Measurements from ENCODE around the gene ARID3A. TPM values are rescaled to one million over a fixed set of nuclear protein-coding genes. Genes with fewer than 3 reads are reported as not detected.

Gene ARID3A
- total and polyA plus RNA-seq, 7 experiments from 2014 or later: 0.57 to 33.1 (median 8.6) TPM

- H3K36me3 ChIP-seq (ENCODE audit: control insufficient read depth in 2 of 3, insufficient read depth in 3 of 3, low read length in 3 of 3): peaks cover 0 to 72% (median 0%) of the 10 kb centered on the region in 3 experiments
- no peak overlapping the region for H3K4me3 ChIP-seq (ENCODE audit: low read length)
- H3K4me1 Mint-ChIP-seq: peaks cover 6 to 19% (median 14%) of the 10 kb centered on the region in 7 donors
- no peaks in the 10 kb centered on the region for H3K9me3 ChIP-seq (ENCODE audit: control insufficient read depth in 2 of 3, low read length in 3 of 3)
- peaks cover 0 to 8% (median 0%) of the 10 kb centered on the region in 5 donors for H3K36me3 Mint-ChIP-seq
- no peak overlapping the region for H3K4me3 Mint-ChIP-seq
- ChIA-PET CTCF (interaction anchor here (1.0 to 1.2 kb wide), 2 partner anchors 124 to 125 kb away, joined by 3 read pairs; no protein-coding TSS in a partner anchor), POLR2A (interaction anchor here (0.8 kb wide), 1 partner anchor 9 kb away, joined by 3 read pairs; no protein-coding TSS in a partner anchor)
- no peak for DNase-seq
- no peak for ATAC-seq
- intact Hi-C loops (cut with micrococcal nuclease): loop anchor here in 1 of 2 donors (10.0 kb wide), 1 partner anchor 213 kb away; no protein-coding TSS in a partner anchor
- H3K27ac Mint-ChIP-seq: no peak overlapping the region
- H3K27me3 ChIP-seq (ENCODE audit: control insufficient read depth in 2 of 2, insufficient read depth in 2 of 2, low read length in 2 of 2): no peaks in the 10 kb centered on the region
- no peaks in the 10 kb centered on the region for H3K9me3 Mint-ChIP-seq
- peaks cover 4 to 11% of the 10 kb centered on the region in 2 donors for H3K4me1 ChIP-seq (ENCODE audit: control insufficient read depth in 2 of 2, insufficient read depth in 2 of 2, low read length in 2 of 2)
- H3K27ac ChIP-seq (ENCODE audit: low read depth, low read length): no peak overlapping the region
- no peaks in the 10 kb centered on the region for H3K27me3 Mint-ChIP-seq
Measured at GRCh38 chr19:988081-988480, 62.2 kb downstream of the ARID3A start.

DNA sequence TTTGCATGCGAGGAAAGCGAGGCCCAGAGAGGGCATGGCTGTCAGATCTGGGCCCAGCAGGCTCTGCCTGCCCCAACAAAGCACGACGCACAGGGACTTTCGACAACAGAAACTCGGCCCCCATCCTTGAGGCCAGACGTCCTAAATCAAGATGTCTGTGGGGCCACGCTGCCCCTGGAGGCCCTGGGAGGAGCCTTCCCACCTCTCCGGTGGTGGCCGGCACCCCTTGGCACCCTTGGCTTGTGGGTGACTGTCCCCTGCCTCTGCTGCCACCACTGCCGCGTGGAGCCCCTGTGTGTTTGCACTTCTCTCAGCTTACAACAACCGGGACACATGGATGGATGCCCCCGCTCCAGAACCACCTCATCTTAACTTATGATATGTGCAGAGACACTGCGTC, 62.7 kb downstream of the ARID3A start:
- H3K4me3 ChIP-seq (ENCODE audit: low read length): no peak overlapping the region
- H3K4me3 Mint-ChIP-seq: no peak overlapping the region
- H3K36me3 Mint-ChIP-seq: peaks cover 0 to 8% (median 0%) of the 10 kb centered on the region in 5 donors
- no peak overlapping the region for H3K27ac Mint-ChIP-seq
- ATAC-seq (no peak), DNase-seq (no peak)
- no peaks in the 10 kb centered on the region for H3K27me3 Mint-ChIP-seq
- POLR2A ChIA-PET: interaction anchor here (0.8 kb wide), 1 partner anchor 8 kb away, joined by 3 read pairs; no protein-coding TSS in a partner anchor
- intact Hi-C loops (cut with micrococcal nuclease): loop anchor here in 1 of 2 donors (10.0 kb wide), 1 partner anchor 214 kb away; no protein-coding TSS in a partner anchor
- H3K4me1 Mint-ChIP-seq: peaks cover 6 to 18% (median 14%) of the 10 kb centered on the region in 7 donors
- no peaks in the 10 kb centered on the region for H3K9me3 Mint-ChIP-seq
- H3K27ac ChIP-seq (ENCODE audit: low read depth, low read length): no peak overlapping the region
- H3K27me3 ChIP-seq (ENCODE audit: control insufficient read depth in 2 of 2, insufficient read depth in 2 of 2, low read length in 2 of 2): no peaks in the 10 kb centered on the region
- H3K4me1 ChIP-seq (ENCODE audit: control insufficient read depth in 2 of 2, insufficient read depth in 2 of 2, low read length in 2 of 2): peaks cover 4 to 8% of the 10 kb centered on the region in 2 donors
- no peaks in the 10 kb centered on the region for H3K9me3 ChIP-seq (ENCODE audit: control insufficient read depth in 2 of 3, low read length in 3 of 3)
- CTCF ChIA-PET: interaction anchor here (1.2 kb wide), 1 partner anchor 125 kb away, joined by 3 read pairs; no protein-coding TSS in a partner anchor
- peaks cover 0 to 77% (median 0%) of the 10 kb centered on the region in 3 experiments for H3K36me3 ChIP-seq (ENCODE audit: control insufficient read depth in 2 of 3, insufficient read depth in 3 of 3, low read length in 3 of 3)

GRCh38 chr19:989381-990081, 63.7 kb downstream of the ARID3A start:
- Histone ChIP-seq H3K9me3 (ENCODE audit: control insufficient read depth in 2 of 3, low read length in 3 of 3) (no peaks in the 10 kb centered on the region), H3K36me3 (ENCODE audit: control insufficient read depth in 2 of 3, insufficient read depth in 3 of 3, low read length in 3 of 3) (peaks cover 0 to 82% (median 0%) of the 10 kb centered on the region in 3 experiments), H3K4me3 (ENCODE audit: low read length) (no peak overlapping the region), H3K27me3 (ENCODE audit: control insufficient read depth in 2 of 2, insufficient read depth in 2 of 2, low read length in 2 of 2) (no peaks in the 10 kb centered on the region), H3K4me1 (ENCODE audit: control insufficient read depth in 2 of 2, insufficient read depth in 2 of 2, low read length in 2 of 2) (peaks cover 0 to 3% of the 10 kb centered on the region in 2 donors), H3K27ac (ENCODE audit: low read depth, low read length) (no peak overlapping the region)
- DNase-seq: no peak
- Mint-ChIP-seq H3K9me3 (no peaks in the 10 kb centered on the region), H3K36me3 (peaks cover 0 to 8% (median 0%) of the 10 kb centered on the region in 5 donors), H3K4me3 (no peak overlapping the region), H3K27me3 (no peaks in the 10 kb centered on the region), H3K4me1 (peaks cover 6 to 13% (median 11%) of the 10 kb centered on the region in 7 donors), H3K27ac (peak overlapping the region in 1 of 9 donors; percentile 56)
- intact Hi-C loops (cut with micrococcal nuclease): loop anchor here in 1 of 2 donors (10.0 kb wide), 1 partner anchor 215 kb away; no protein-coding TSS in a partner anchor
- ChIA-PET POLR2A (no interaction called here), CTCF (interaction anchor here (1.2 kb wide), 1 partner anchor 126 kb away, joined by 3 read pairs; no protein-coding TSS in a partner anchor)
- ATAC-seq: no peak

DNA sequence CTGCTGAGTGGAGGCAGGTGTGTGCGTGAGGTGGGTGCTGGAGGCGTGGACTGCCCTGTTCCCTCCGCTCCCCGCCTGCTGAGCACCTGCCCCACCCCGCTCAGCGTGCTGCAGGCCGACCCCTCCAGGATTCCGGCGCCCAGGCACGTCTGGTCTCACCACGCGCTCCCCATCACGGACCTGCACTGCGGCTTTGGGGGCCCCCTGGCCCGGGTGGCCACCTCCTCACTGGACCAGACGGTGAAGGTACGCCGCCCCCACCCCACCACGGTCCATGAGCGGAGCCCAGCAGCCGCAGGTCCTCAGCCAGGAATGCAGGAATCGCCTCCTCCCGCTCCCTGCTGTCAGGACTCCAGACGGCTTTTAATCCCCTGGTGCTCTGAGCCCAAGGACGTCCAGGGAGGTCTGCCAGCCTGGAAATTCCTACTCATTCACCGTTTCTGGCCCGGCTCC, 64.3 kb downstream of the ARID3A start:
- Histone ChIP-seq H3K4me1 (ENCODE audit: control insufficient read depth in 2 of 2, insufficient read depth in 2 of 2, low read length in 2 of 2) (no peaks in the 10 kb centered on the region), H3K27ac (ENCODE audit: low read depth, low read length) (no peak overlapping the region), H3K36me3 (ENCODE audit: control insufficient read depth in 2 of 3, insufficient read depth in 3 of 3, low read length in 3 of 3) (peaks cover 0 to 84% (median 0%) of the 10 kb centered on the region in 3 experiments), H3K4me3 (ENCODE audit: low read length) (no peak overlapping the region), H3K27me3 (ENCODE audit: control insufficient read depth in 2 of 2, insufficient read depth in 2 of 2, low read length in 2 of 2) (no peaks in the 10 kb centered on the region), H3K9me3 (ENCODE audit: control insufficient read depth in 2 of 3, low read length in 3 of 3) (no peaks in the 10 kb centered on the region)
- CTCF ChIA-PET: no interaction called here
- DNase-seq: no peak
- Mint-ChIP-seq H3K4me1 (peaks cover 1 to 8% (median 5%) of the 10 kb centered on the region in 7 donors), H3K9me3 (no peaks in the 10 kb centered on the region), H3K36me3 (peaks cover 0 to 8% (median 0%) of the 10 kb centered on the region in 5 donors), H3K27ac (no peak overlapping the region), H3K4me3 (no peak overlapping the region), H3K27me3 (no peaks in the 10 kb centered on the region)
- no peak for ATAC-seq
- intact Hi-C loops (cut with micrococcal nuclease): no loop called here
- POLR2A ChIA-PET: no interaction called here

- ChIA-PET CTCF (no interaction called here), POLR2A (interaction anchor here (0.8 kb wide), 1 partner anchor 181 kb away, joined by 3 read pairs; no protein-coding TSS in a partner anchor)
- Histone ChIP-seq H3K27me3 (ENCODE audit: control insufficient read depth in 2 of 2, insufficient read depth in 2 of 2, low read length in 2 of 2) (no peaks in the 10 kb centered on the region), H3K27ac (ENCODE audit: low read depth, low read length) (peak overlapping the region; percentile 12), H3K36me3 (ENCODE audit: control insufficient read depth in 2 of 3, insufficient read depth in 3 of 3, low read length in 3 of 3) (peaks cover 0 to 83% (median 0%) of the 10 kb centered on the region in 3 experiments), H3K4me3 (ENCODE audit: low read length) (no peak overlapping the region), H3K4me1 (ENCODE audit: control insufficient read depth in 2 of 2, insufficient read depth in 2 of 2, low read length in 2 of 2) (peaks cover 0 to 4% of the 10 kb centered on the region in 2 donors), H3K9me3 (ENCODE audit: control insufficient read depth in 2 of 3, low read length in 3 of 3) (no peaks in the 10 kb centered on the region)
- ATAC-seq (no peak), DNase-seq (no peak)
- intact Hi-C loops (cut with micrococcal nuclease): no loop called here
- Mint-ChIP-seq H3K4me1 (peaks cover 0 to 4% (median under 1%) of the 10 kb centered on the region in 7 donors), H3K27me3 (no peaks in the 10 kb centered on the region), H3K9me3 (no peaks in the 10 kb centered on the region), H3K4me3 (no peak overlapping the region), H3K36me3 (peaks cover 0 to 8% (median 0%) of the 10 kb centered on the region in 5 donors), H3K27ac (no peak overlapping the region)
Measured at GRCh38 chr19:990746-991145, 64.9 kb downstream of the ARID3A start.

- peak in 7 of 9 donors; percentile 22 to 84 (median 31) for DNase-seq
- intact Hi-C loops (cut with micrococcal nuclease): no loop called here
- CTCF ChIA-PET: no interaction called here
Measured at GRCh38 chr19:991174-991931, 65.5 kb downstream of the ARID3A start.

More at GRCh38 chr19:991174-991931, 65.5 kb downstream of the ARID3A start:
- Mint-ChIP-seq H3K9me3 (no peaks in the 10 kb centered on the region), H3K27ac (no peak overlapping the region), H3K4me3 (no peak overlapping the region), H3K36me3 (peaks cover 0 to 8% (median 0%) of the 10 kb centered on the region in 5 donors), H3K4me1 (peaks cover under 1 to 6% (median 2%) of the 10 kb centered on the region in 7 donors), H3K27me3 (peaks cover 0 to 2% (median 0%) of the 10 kb centered on the region in 5 donors)
- Histone ChIP-seq H3K36me3 (ENCODE audit: control insufficient read depth in 2 of 3, insufficient read depth in 3 of 3, low read length in 3 of 3) (peaks cover 0 to 77% (median 0%) of the 10 kb centered on the region in 3 experiments), H3K9me3 (ENCODE audit: control insufficient read depth in 2 of 3, low read length in 3 of 3) (no peaks in the 10 kb centered on the region), H3K27me3 (ENCODE audit: control insufficient read depth in 2 of 2, insufficient read depth in 2 of 2, low read length in 2 of 2) (no peaks in the 10 kb centered on the region), H3K27ac (ENCODE audit: low read depth, low read length) (peak overlapping the region; percentile 12), H3K4me3 (ENCODE audit: low read length) (no peak overlapping the region), H3K4me1 (ENCODE audit: control insufficient read depth in 2 of 2, insufficient read depth in 2 of 2, low read length in 2 of 2) (peaks cover 5 to 10% of the 10 kb centered on the region in 2 donors)
- POLR2A ChIA-PET: interaction anchor here (0.8 kb wide), 1 partner anchor 180 kb away, joined by 3 read pairs; no protein-coding TSS in a partner anchor
- ATAC-seq: peak; percentile 79
